NB4 (cell line): ENCODE results near the gene ZNF260.

Source experiments
- DNase-seq: peaks from one replicate; pipeline ENCODE4 v3.0.0; 2010; ENCODE audit warnings: low read depth
- H3K4me3 ChIP-seq: one replicate; pipeline ENCODE4 v1.5.1; 2011; ENCODE audit warnings: mild to moderate bottlenecking, low read depth, low read length, moderate library complexity
- CTCF ChIP-seq: IDR thresholded peaks from one replicate; pipeline ENCODE4 v1.5.1; 2012; ENCODE audit warnings: low read depth, low read length
- MAX ChIP-seq: IDR thresholded peaks from 2 replicates; pipeline ENCODE4 v1.6.1; 2011; ENCODE audit warnings: low read depth, low read length
- MYC ChIP-seq: IDR thresholded peaks from 2 replicates; pipeline ENCODE4 v1.6.1; 2011; ENCODE audit warnings: low read depth, low read length
- POLR2A ChIP-seq: IDR thresholded peaks from 2 replicates; pipeline ENCODE4 v1.6.1; 2011; ENCODE audit warnings: mild to moderate bottlenecking; ENCODE audit not compliant: insufficient read length; ENCODE audit errors: extremely low read depth

The ZNF260 gene

GRCh38 chr19:36527341-36527740 is 730 bp downstream of the ZNF260 start:
- peak; percentile 4 for DNase-seq
- peak overlapping the region; percentile 90 for H3K4me3 ChIP-seq
- no peak for TF ChIP-seq MAX
- TF ChIP-seq CTCF, result no peak
- TF ChIP-seq POLR2A, result no peak
- TF ChIP-seq MYC, result no peak

DNA sequence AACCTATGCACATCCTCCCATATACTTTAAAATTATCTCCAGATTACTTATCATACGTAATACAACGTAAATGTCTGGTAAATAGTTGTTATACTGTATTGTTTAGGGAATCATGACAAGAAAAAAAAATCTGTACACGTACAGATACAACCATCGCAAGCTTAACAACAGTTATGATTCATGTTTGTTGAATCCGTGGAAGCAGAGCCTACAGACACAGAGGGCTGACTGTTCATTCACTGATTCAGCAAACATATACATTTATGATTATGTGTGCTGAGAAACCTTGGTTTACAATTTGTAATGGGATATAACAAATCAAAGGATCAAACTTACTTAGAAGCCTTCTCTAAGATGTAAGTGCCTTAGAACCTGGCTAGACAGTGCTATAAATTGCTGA is 1.5 kb downstream of the ZNF260 start:
- DNase-seq, result no peak
- peak overlapping the region; percentile 90 for H3K4me3 ChIP-seq
- TF ChIP-seq CTCF (no peak), POLR2A (no peak), MAX (no peak), MYC (no peak)

DNA sequence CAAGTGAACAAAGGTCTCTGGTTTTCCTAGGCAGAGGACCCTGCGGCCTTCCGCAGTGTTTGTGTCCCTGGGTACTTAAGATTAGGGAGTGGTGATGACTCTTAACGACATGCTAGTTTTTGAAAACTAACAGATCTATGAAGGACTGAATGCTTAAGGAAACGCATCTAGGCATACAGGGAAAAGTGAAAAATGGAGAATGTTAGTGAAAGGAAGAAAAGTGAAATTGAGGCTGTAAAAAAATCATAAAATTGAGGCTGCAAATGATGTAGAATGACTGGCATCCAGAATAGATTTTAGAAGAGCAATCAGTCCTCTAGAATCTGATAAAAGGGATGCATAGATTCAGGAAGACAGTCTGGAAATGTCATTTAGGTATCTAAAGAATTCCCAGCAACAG is 3.5 kb downstream of the ZNF260 start:
- no peak for TF ChIP-seq MYC
- no peak for TF ChIP-seq POLR2A
- no peak for TF ChIP-seq MAX
- no peak for TF ChIP-seq CTCF
- H3K4me3 ChIP-seq, result no peak overlapping the region
- no peak for DNase-seq

DNA sequence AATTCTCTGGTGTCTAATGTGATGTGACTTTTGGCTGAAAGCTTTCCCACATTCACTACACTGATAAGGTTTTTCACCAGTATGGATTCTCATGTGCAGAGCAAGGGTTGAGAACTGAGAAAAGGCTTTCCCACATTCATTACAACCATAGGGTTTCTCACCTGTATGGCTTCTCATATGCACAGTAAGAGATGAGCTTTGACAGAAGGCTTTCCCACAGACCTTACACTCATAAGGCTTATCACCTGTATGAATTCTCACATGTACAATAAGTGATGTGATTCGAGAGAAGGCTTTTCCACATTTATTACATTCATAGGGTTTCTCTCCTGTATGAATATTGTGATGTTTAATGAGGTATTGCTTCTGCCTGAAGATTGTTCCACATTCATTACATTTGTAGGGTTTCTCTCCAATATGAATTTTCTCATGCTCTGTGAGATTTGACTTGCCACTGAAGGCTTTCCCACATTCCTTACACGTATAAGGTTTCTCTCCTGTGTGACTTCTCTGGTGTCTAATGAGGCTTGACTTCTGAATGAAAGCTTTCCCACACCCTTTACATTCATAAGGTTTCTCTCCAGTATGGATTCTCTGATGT is 14.0 kb downstream of the ZNF260 start:
- no peak for DNase-seq
- TF ChIP-seq MYC (no peak), CTCF (no peak), POLR2A (no peak), MAX (no peak)
- H3K4me3 ChIP-seq, result no peak overlapping the region

DNA sequence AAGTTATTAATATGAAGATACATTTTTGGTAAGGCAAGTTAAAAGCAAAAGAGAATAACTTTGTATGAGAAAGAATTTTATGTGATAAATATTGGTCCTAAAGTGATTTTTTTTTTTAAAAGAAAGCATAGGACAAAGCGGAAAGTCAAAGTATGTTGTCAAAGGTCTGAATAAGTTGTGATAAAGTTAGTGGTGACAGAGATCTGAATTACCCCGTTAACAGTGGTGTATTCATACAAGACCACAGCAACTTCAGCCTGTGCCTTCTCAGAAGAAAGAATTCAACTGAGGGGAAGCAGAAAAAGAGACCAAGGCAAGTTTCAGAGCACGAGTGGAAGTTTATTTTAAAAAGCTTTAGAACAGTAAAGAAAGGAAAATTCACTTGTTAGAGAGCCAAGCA is 19.7 kb downstream of the ZNF260 start:
- DNase-seq, result no peak
- H3K4me3 ChIP-seq, result no peak overlapping the region
- TF ChIP-seq MAX (no peak), MYC (no peak), CTCF (no peak), POLR2A (no peak)
